ENCODE measurements around the gene ITGAL.

DNA sequence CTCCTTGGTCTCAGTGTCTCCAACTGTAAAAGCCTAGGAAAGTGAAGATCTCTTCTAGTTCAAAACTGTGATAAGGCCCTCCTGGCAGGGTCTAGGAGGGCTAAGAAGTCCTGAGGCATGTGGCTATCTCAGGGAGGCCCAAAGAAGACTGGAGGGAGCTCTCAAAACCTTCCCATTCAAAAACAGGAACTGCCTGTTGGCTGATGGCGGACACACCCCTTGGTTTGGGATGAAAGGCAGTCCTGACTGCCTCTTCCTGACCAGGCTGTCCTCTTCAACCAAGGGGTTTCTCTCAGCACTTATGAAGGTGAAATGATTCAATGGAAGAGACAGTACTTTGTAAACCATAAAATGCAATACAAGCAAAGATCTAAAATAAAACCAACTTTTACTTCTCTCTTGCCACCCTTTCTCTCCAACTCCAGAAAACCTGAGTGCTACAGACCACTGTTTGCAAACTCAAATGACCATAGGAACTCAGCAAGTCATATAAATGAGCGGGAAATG lies 80.9 kb downstream of the ITGAL start:
- TF ChIP-seq CTCF (IDR thresholded peaks at IDR 0.05) (no peak), POLR2A (IDR thresholded peaks at IDR 0.05) (no peak)

Measured in testis (tissue), 2 donors.